Effector CD4-positive, alpha-beta T cell (primary cell): ENCODE measurements around the gene TUBB.
A peak's percentile ranks its signal among the peaks of the same experiment; 100 is the strongest.
"Not testable (repeated sequence)": the region's sequence is repeated elsewhere in the genome, so short reads cannot be mapped to it uniquely, and the experiment has no call there.

Source experiments
- DNase-seq: peaks from one replicate; pipeline ENCODE4 v3.0.0-alpha.2; 2020

The TUBB gene

GRCh38 chr6:30719356-30719755 is 796 bp upstream of the TUBB start:
- no peak for DNase-seq

GRCh38 chr6:30720738-30721197 is 616 bp downstream of the TUBB start:
- peak; percentile 35 for DNase-seq

- DNase-seq = peak; percentile 92
Observed at GRCh38 chr6:30721198-30722024, 1.3 kb downstream of the TUBB start.

- DNase-seq = not testable (repeated sequence)
Observed at GRCh38 chr6:30722025-30722279, 1.8 kb downstream of the TUBB start.

- DNase-seq = peak; percentile 80
Observed at GRCh38 chr6:30722280-30723112, 2.3 kb downstream of the TUBB start.

DNA sequence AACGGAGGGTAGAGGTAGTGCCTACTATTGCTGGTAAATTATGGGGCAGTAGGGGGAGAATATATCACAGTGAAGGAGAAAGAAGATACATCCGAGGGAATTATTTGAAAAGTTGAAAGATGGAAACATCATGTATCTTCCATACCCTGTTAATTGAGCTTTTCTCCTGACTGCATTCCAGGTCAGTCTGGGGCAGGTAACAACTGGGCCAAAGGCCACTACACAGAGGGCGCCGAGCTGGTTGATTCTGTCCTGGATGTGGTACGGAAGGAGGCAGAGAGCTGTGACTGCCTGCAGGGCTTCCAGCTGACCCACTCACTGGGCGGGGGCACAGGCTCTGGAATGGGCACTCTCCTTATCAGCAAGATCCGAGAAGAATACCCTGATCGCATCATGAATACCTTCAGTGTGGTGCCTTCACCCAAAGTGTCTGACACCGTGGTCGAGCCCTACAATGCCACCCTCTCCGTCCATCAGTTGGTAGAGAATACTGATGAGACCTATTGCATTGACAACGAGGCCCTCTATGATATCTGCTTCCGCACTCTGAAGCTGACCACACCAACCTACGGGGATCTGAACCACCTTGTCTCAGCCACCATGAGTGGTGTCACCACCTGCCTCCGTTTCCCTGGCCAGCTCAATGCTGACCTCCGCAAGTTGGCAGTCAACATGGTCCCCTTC is 3.1 kb downstream of the TUBB start:
- DNase-seq = not testable (repeated sequence)

DNA sequence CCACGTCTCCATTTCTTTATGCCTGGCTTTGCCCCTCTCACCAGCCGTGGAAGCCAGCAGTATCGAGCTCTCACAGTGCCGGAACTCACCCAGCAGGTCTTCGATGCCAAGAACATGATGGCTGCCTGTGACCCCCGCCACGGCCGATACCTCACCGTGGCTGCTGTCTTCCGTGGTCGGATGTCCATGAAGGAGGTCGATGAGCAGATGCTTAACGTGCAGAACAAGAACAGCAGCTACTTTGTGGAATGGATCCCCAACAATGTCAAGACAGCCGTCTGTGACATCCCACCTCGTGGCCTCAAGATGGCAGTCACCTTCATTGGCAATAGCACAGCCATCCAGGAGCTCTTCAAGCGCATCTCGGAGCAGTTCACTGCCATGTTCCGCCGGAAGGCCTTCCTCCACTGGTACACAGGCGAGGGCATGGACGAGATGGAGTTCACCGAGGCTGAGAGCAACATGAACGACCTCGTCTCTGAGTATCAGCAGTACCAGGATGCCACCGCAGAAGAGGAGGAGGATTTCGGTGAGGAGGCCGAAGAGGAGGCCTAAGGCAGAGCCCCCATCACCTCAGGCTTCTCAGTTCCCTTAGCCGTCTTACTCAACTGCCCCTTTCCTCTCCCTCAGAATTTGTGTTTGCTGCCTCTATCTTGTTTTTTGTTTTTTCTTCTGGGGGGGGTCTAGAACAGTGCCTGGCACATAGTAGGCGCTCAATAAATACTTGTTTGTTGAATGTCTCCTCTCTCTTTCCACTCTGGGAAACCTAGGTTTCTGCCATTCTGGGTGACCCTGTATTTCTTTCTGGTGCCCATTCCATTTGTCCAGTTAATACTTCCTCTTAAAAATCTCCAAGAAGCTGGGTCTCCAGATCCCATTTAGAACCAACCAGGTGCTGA is 3.9 kb downstream of the TUBB start:
- not testable (repeated sequence) for DNase-seq

GRCh38 chr6:30724906-30725667 is 4.9 kb downstream of the TUBB start:
- no peak for DNase-seq

GRCh38 chr6:30725713-30726505 is 5.8 kb downstream of the TUBB start:
- DNase-seq = no peak

GRCh38 chr6:30726506-30727413 is 6.6 kb downstream of the TUBB start:
- DNase-seq = no peak

- no peak for DNase-seq
Observed at GRCh38 chr6:30727920-30728553, 7.9 kb downstream of the TUBB start.

GRCh38 chr6:30730601-30731435 is 10.7 kb downstream of the TUBB start:
- peak; percentile 77 for DNase-seq

- DNase-seq = no peak
Observed at GRCh38 chr6:30732237-30732943, 12.2 kb downstream of the TUBB start.

DNA sequence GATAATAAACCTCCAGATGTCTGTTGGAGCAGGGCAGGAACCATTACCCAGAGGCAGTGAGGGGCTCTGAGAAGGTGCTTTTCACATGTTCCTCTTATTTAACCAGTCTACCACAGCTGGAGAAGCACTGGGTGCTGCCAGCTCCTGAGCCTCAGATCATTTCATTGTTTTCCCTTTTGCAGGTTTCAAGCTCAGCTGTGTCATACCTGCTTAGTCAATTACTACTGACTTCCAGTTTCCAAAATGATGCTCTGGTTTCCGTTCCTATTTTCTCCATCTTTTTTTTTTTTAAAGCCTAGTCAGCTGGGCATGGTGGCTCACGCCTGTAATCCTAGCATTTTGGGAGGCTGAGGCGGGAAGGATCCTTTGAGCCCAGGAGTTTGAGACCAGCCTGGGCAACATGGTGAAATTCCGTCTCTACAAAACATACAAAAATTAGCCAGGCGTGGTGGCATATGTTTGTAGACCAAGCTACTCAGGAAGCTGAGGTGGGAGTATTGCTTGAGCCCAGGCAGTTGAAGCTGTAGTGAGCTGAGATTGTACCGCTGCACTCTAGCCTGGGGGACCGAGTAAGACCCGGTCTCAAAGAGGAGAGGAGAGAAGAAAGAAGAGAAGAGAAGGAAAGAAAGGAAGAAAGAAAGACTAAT is 15.6 kb downstream of the TUBB start:
- DNase-seq = no peak

- no peak for DNase-seq
Observed at GRCh38 chr6:30738532-30738931, 18.4 kb downstream of the TUBB start.

DNA sequence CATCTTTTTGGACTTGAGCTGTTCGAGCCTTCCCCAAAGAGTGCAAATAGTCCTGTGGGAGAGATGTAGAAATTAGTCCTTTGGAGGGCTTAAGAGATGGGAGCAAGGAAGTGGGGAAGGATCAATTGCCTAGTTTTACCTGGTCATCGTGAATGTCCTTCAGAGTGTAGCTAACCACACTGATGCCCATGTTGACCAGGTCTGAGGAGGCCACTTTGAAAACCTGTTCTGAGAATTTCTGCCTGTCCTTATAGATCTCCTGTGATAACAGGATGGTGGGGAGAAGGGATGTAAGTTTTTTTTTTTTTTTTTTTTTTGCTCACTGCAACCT is 20.4 kb downstream of the TUBB start:
- DNase-seq = no peak
